ENCODE data around the gene C17orf107. TPM values are rescaled to one million over a fixed set of nuclear protein-coding genes. Genes with fewer than 3 reads are reported as not detected.

Gene C17orf107
- total RNA-seq, 1 donor from 2014 or later = 3.7 TPM

GRCh38 chr17:4946312-4946976, 47.1 kb downstream of the C17orf107 start:
- Mint-ChIP-seq H3K27ac (peak overlapping the region; percentile 92), H3K27me3 (no peaks in the 10 kb centered on the region), H3K4me1 (ENCODE audit: low read depth) (peaks cover 33% of the 10 kb centered on the region), H3K36me3 (ENCODE audit: insufficient read depth) (peaks cover 7% of the 10 kb centered on the region), H3K9me3 (ENCODE audit: low read depth) (no peaks in the 10 kb centered on the region), H3K4me3 (ENCODE audit: low read depth) (peak overlapping the region; percentile 85)
- no peak for TF ChIP-seq CTCF (IDR thresholded peaks at IDR 0.05; ENCODE audit: unreplicated experiment)
- DNase-seq (ENCODE audit: low spot score, unreplicated experiment) = no peak

- peaks cover 34% of the 10 kb centered on the region for H3K4me1 Mint-ChIP-seq (ENCODE audit: low read depth)
- no peak for DNase-seq (ENCODE audit: low spot score, unreplicated experiment)
- peaks cover 7% of the 10 kb centered on the region for H3K36me3 Mint-ChIP-seq (ENCODE audit: insufficient read depth)
- no peaks in the 10 kb centered on the region for H3K9me3 Mint-ChIP-seq (ENCODE audit: low read depth)
- peak overlapping the region; percentile 85 for H3K4me3 Mint-ChIP-seq (ENCODE audit: low read depth)
- peak overlapping the region; percentile 92 for H3K27ac Mint-ChIP-seq
- TF ChIP-seq CTCF (IDR thresholded peaks at IDR 0.05; ENCODE audit: unreplicated experiment) = no peak
- no peaks in the 10 kb centered on the region for H3K27me3 Mint-ChIP-seq
Measured at GRCh38 chr17:4947010-4947410, 47.7 kb downstream of the C17orf107 start.

GRCh38 chr17:4947411-4948165, 48.3 kb downstream of the C17orf107 start:
- Mint-ChIP-seq H3K27me3 (no peaks in the 10 kb centered on the region), H3K36me3 (ENCODE audit: insufficient read depth) (peaks cover 7% of the 10 kb centered on the region), H3K4me1 (ENCODE audit: low read depth) (peaks cover 34% of the 10 kb centered on the region), H3K4me3 (ENCODE audit: low read depth) (peak overlapping the region; percentile 85), H3K27ac (peak overlapping the region; percentile 96), H3K9me3 (ENCODE audit: low read depth) (no peaks in the 10 kb centered on the region)
- TF ChIP-seq CTCF (IDR thresholded peaks at IDR 0.05; ENCODE audit: unreplicated experiment) = no peak
- peak; percentile 36 for DNase-seq (ENCODE audit: low spot score, unreplicated experiment)

- Mint-ChIP-seq H3K27ac (peak within 1 kb of the TSS; percentile 98), H3K4me1 (ENCODE audit: low read depth) (peaks cover 34% of the 10 kb centered on the region), H3K9me3 (ENCODE audit: low read depth) (no peaks in the 10 kb centered on the region), H3K4me3 (ENCODE audit: low read depth) (peak within 1 kb of the TSS; percentile 85), H3K36me3 (ENCODE audit: insufficient read depth) (peaks cover 7% of the 10 kb centered on the region), H3K27me3 (no peaks in the 10 kb centered on the region)
- no peak for TF ChIP-seq CTCF (IDR thresholded peaks at IDR 0.05; ENCODE audit: unreplicated experiment)
- DNase-seq (ENCODE audit: low spot score, unreplicated experiment) = peak; percentile 51
Measured at GRCh38 chr17:4948166-4948930, 49.0 kb downstream of the C17orf107 start, which contains the start of gene PFN1. PFN1 (minus strand) TSS chr17:4948530; CDS start chr17:4948394, 136 bp downstream.

- no peak for TF ChIP-seq CTCF (IDR thresholded peaks at IDR 0.05; ENCODE audit: unreplicated experiment)
- H3K9me3 Mint-ChIP-seq (ENCODE audit: low read depth) = no peaks in the 10 kb centered on the region
- peak overlapping the region; percentile 85 for H3K4me3 Mint-ChIP-seq (ENCODE audit: low read depth)
Measured at GRCh38 chr17:4948931-4949320, 49.6 kb downstream of the C17orf107 start.

More at GRCh38 chr17:4948931-4949320, 49.6 kb downstream of the C17orf107 start:
- H3K27me3 Mint-ChIP-seq = no peaks in the 10 kb centered on the region
- H3K36me3 Mint-ChIP-seq (ENCODE audit: insufficient read depth) = peaks cover 8% of the 10 kb centered on the region
- peak; percentile 60 for DNase-seq (ENCODE audit: low spot score, unreplicated experiment)
- peaks cover 34% of the 10 kb centered on the region for H3K4me1 Mint-ChIP-seq (ENCODE audit: low read depth)
- H3K27ac Mint-ChIP-seq = peak overlapping the region; percentile 98

Data from progenitor cell of endocrine pancreas (in vitro differentiated cells).